DLD1 (cell line): Measurements from ENCODE around the gene RNGTT.
"Not testable (repeated sequence)": the region's sequence is repeated elsewhere in the genome, so short reads cannot be mapped to it uniquely, and the experiment has no call there.

ENCODE experiments used
- in situ Hi-C: cut with HindIII; loops from 2 replicates; pipeline ENCODE4 v1.10.0; 2017; ENCODE audit warnings: low sequenced_read_pairs

The RNGTT gene

GRCh38 chr6:88869263-88870020 is 94.0 kb downstream of the RNGTT start:
- in situ Hi-C loops: no loop called here

GRCh38 chr6:88867841-88868731 is 95.3 kb downstream of the RNGTT start:
- in situ Hi-C loops: no loop called here

GRCh38 chr6:88866856-88867255 is 96.6 kb downstream of the RNGTT start:
- in situ Hi-C loops: no loop called here

- in situ Hi-C loops: no loop called here
Observed at GRCh38 chr6:88865275-88865674, 98.1 kb downstream of the RNGTT start.

- in situ Hi-C loops: no loop called here
Observed at GRCh38 chr6:88864359-88865054, 98.9 kb downstream of the RNGTT start.

GRCh38 chr6:88860310-88860709 is 103.1 kb downstream of the RNGTT start:
- in situ Hi-C loops: no loop called here

GRCh38 chr6:88858455-88858854 is 105.0 kb downstream of the RNGTT start:
- in situ Hi-C loops: no loop called here

- in situ Hi-C loops: no loop called here
Observed at GRCh38 chr6:88856566-88856965, 106.9 kb downstream of the RNGTT start.

- in situ Hi-C loops: no loop called here
Observed at GRCh38 chr6:88855541-88856147, 107.8 kb downstream of the RNGTT start.

GRCh38 chr6:88852775-88853174 is 110.6 kb downstream of the RNGTT start:
- in situ Hi-C loops: no loop called here

- in situ Hi-C loops: no loop called here
Observed at GRCh38 chr6:88852000-88852399, 111.4 kb downstream of the RNGTT start.

GRCh38 chr6:88848870-88849269 is 114.5 kb downstream of the RNGTT start:
- in situ Hi-C loops: no loop called here

- in situ Hi-C loops: no loop called here
Observed at GRCh38 chr6:88843040-88843439, 120.4 kb downstream of the RNGTT start.

- in situ Hi-C loops: no loop called here
Observed at GRCh38 chr6:88842320-88842719, 121.1 kb downstream of the RNGTT start.

- in situ Hi-C loops: no loop called here
Observed at GRCh38 chr6:88840796-88841539, 122.5 kb downstream of the RNGTT start.

GRCh38 chr6:88840289-88840688 is 123.1 kb downstream of the RNGTT start:
- in situ Hi-C loops: no loop called here

- in situ Hi-C loops: no loop called here
Observed at GRCh38 chr6:88839280-88839679, 124.1 kb downstream of the RNGTT start.

- in situ Hi-C loops: no loop called here
Observed at GRCh38 chr6:88835210-88835609, 128.2 kb downstream of the RNGTT start.

- in situ Hi-C loops: not testable (repeated sequence)
Observed at GRCh38 chr6:88833071-88833470, 130.3 kb downstream of the RNGTT start.

GRCh38 chr6:88827599-88827998 is 135.8 kb downstream of the RNGTT start:
- in situ Hi-C loops: not testable (repeated sequence)
